H1 (cell line): Measurements from ENCODE around the gene LYZ. TPM values are rescaled to one million over a fixed set of nuclear protein-coding genes. Genes with fewer than 3 reads are reported as not detected.

Source experiments
- CTCF ChIA-PET: fragments of 300-600 bp; sonication (Branson Sonifier 250); formaldehyde crosslinking; loops from one replicate; lab custom pipeline; 2021; ENCODE audit not compliant: partially characterized antibody; lab: Charles Lee
- POLR2A ChIA-PET: fragments of 300-600 bp; sonication (Branson Sonifier 250); formaldehyde crosslinking; loops from one replicate; lab custom pipeline; 2021; ENCODE audit warnings: inconsistent platforms; ENCODE audit not compliant: partially characterized antibody; lab: Charles Lee
- DNase-seq, 2 experiments: peaks; one replicate each; pipeline versions ENCODE4 v3.0.0 to v3.0.0-alpha.2; 2010 to 2022; ENCODE audit warnings: low spot score in 2 of 2, low read depth in 1 of 2, mixed read lengths in 1 of 2
- FAIRE-seq: peaks from 2 replicates; lab custom pipeline; 2011; peaks lifted over from hg19 to GRCh38; lab: Jason Lieb, UNC
- H2AFZ ChIP-seq: 2 replicates; pipeline ENCODE4 v1.8.1; 2012; ENCODE audit warnings: low read length, inconsistent platforms
- H2AK5ac ChIP-seq: 2 replicates; pipeline ENCODE4 v1.6.1; 2013; ENCODE audit warnings: low read depth, low read length
- H2BK120ac ChIP-seq: replicated peaks from 2 replicates; pipeline ENCODE3; 2013; ENCODE audit warnings: low read depth, low read length, inconsistent platforms
- H2BK12ac ChIP-seq: 2 replicates; pipeline ENCODE4 v1.6.1; 2013; ENCODE audit warnings: low read depth, low read length
- H2BK15ac ChIP-seq: 2 replicates; pipeline ENCODE4 v1.6.1; 2013; ENCODE audit warnings: low read length
- H2BK20ac ChIP-seq: 2 replicates; pipeline ENCODE4 v1.6.1; 2013; ENCODE audit warnings: low read length
- H2BK5ac ChIP-seq: 2 replicates; pipeline ENCODE4 v1.6.1; 2013; ENCODE audit warnings: low read depth, low read length
- H3K14ac ChIP-seq: 2 replicates; pipeline ENCODE4 v1.6.1; 2013; ENCODE audit warnings: inconsistent platforms; ENCODE audit not compliant: insufficient read length
- H3K18ac ChIP-seq: 2 replicates; pipeline ENCODE4 v1.6.1; 2013; ENCODE audit warnings: low read length; ENCODE audit errors: extremely low read depth
- H3K23ac ChIP-seq: 2 replicates; pipeline ENCODE4 v1.6.1; 2013; ENCODE audit warnings: inconsistent platforms; ENCODE audit not compliant: insufficient read length
- H3K23me2 ChIP-seq: 2 replicates; pipeline ENCODE4 v1.6.1; 2013; ENCODE audit warnings: low read depth, low read length
- H3K27ac ChIP-seq: 2 replicates; pipeline ENCODE4 v1.6.1; 2011; ENCODE audit warnings: low read depth, low read length, inconsistent platforms
- H3K27me3 ChIP-seq, 4 experiments: replicated peaks in 1 of 4; 1 replicate in 1 of 4; 2 replicates in 3 of 4; pipeline versions ENCODE4 v1.6.1 to v1.8.1; 2011 to 2013; ENCODE audit warnings: low read length in 3 of 4, mild to moderate bottlenecking in 3 of 4, inconsistent platforms in 2 of 4, mixed read lengths in 2 of 4, moderate library complexity in 1 of 4; ENCODE audit not compliant: control insufficient read depth in 3 of 4, insufficient read depth in 3 of 4; ENCODE audit errors: extremely low read depth in 1 of 4
- H3K36me3 ChIP-seq, 4 experiments: 2 replicates each; pipeline versions ENCODE4 v1.6.1 to v1.8.1; 2011 to 2013; ENCODE audit warnings: mild to moderate bottlenecking in 4 of 4, low read length in 3 of 4, moderate library complexity in 2 of 4, control low read depth in 1 of 4, inconsistent platforms in 1 of 4; ENCODE audit not compliant: insufficient read depth in 4 of 4, control insufficient read depth in 2 of 4
- H3K4ac ChIP-seq: replicated peaks from 2 replicates; pipeline ENCODE3; 2013; ENCODE audit warnings: low read length, low read depth, mixed read lengths, inconsistent platforms; ENCODE audit not compliant: insufficient read length
- H3K4me1 ChIP-seq, 4 experiments: replicated peaks in 1 of 4; 1 replicate in 1 of 4; 2 replicates in 3 of 4; pipeline versions ENCODE4 v1.6.1 to v1.8.1; 2011 to 2013; ENCODE audit warnings: low read length in 3 of 4, inconsistent platforms in 2 of 4, mixed read lengths in 1 of 4; ENCODE audit not compliant: insufficient read depth in 4 of 4, control insufficient read depth in 3 of 4
- H3K4me2 ChIP-seq, 2 experiments: 2 replicates each; pipeline versions ENCODE4 v1.6.1 to v1.8.1; 2011 to 2013; ENCODE audit warnings: low read depth in 2 of 2, low read length in 2 of 2, control low read depth in 1 of 2, inconsistent platforms in 1 of 2, mild to moderate bottlenecking in 1 of 2; ENCODE audit not compliant: insufficient read depth in 1 of 2
- H3K4me3 ChIP-seq, 4 experiments: fragments of 200-600, 300-600 bp in 1 of 4; sonication (generic), shearing (Covaris generic), sonication (Bioruptor Twin) in 1 of 4; 2 replicates each; pipeline versions ENCODE4 v1.5.1 to v1.8.1; 2011 to 2016; ENCODE audit warnings: low read length in 4 of 4, low read depth in 3 of 4, control low read depth in 2 of 4, inconsistent platforms in 2 of 4, mild to moderate bottlenecking in 2 of 4, mixed read lengths in 1 of 4, moderate library complexity in 1 of 4; ENCODE audit not compliant: insufficient read depth in 2 of 4; ENCODE audit errors: extremely low read depth in 1 of 4
- H3K56ac ChIP-seq: replicated peaks from 2 replicates; pipeline ENCODE3; 2013; ENCODE audit warnings: low read depth, mild to moderate bottlenecking, mixed read lengths, low read length, inconsistent platforms; ENCODE audit not compliant: insufficient read length
- H3K79me1 ChIP-seq: 2 replicates; pipeline ENCODE4 v1.6.1; 2013; ENCODE audit warnings: low read depth, low read length, control low read depth
- H3K79me2 ChIP-seq, 2 experiments: 2 replicates each; pipeline versions ENCODE4 v1.6.1 to v1.8.1; 2012 to 2013; ENCODE audit warnings: low read length in 2 of 2, mild to moderate bottlenecking in 2 of 2, inconsistent platforms in 1 of 2; ENCODE audit not compliant: insufficient read depth in 2 of 2, control insufficient read depth in 1 of 2
- H3K9ac ChIP-seq, 4 experiments: replicated peaks in 1 of 4; 1 replicate in 1 of 4; 2 replicates in 3 of 4; pipeline versions ENCODE4 v1.6.1 to v1.8.1; 2011 to 2013; ENCODE audit warnings: low read depth in 3 of 4, low read length in 3 of 4, control low read depth in 2 of 4, mild to moderate bottlenecking in 2 of 4, moderate library complexity in 2 of 4, inconsistent platforms in 1 of 4; ENCODE audit errors: extremely low read depth in 1 of 4
- H3K9me3 ChIP-seq, 2 experiments: 2 replicates each; pipeline versions ENCODE4 v1.6.1 to v1.8.1; 2012 to 2013; ENCODE audit warnings: mild to moderate bottlenecking in 2 of 2, moderate library complexity in 2 of 2, control low read depth in 1 of 2, inconsistent platforms in 1 of 2, low read depth in 1 of 2, low read length in 1 of 2, mixed read lengths in 1 of 2; ENCODE audit not compliant: insufficient read depth in 2 of 2
- H4K20me1 ChIP-seq, 2 experiments: replicated peaks in 1 of 2; 2 replicates each; pipeline versions ENCODE3 to v1.8.1; 2011 to 2013; ENCODE audit warnings: inconsistent platforms in 2 of 2, low read length in 2 of 2, mild to moderate bottlenecking in 1 of 2; ENCODE audit not compliant: insufficient read depth in 2 of 2, control insufficient read depth in 1 of 2
- H4K5ac ChIP-seq: 2 replicates; pipeline ENCODE4 v1.6.1; 2013; ENCODE audit warnings: low read length, low read depth, mixed read lengths, inconsistent platforms; ENCODE audit not compliant: insufficient read length
- H4K8ac ChIP-seq: 2 replicates; pipeline ENCODE4 v1.8.0; 2013; ENCODE audit warnings: mild to moderate bottlenecking, moderate library complexity, low read length, inconsistent platforms; ENCODE audit not compliant: insufficient read depth; ENCODE audit errors: extremely low read depth
- H4K91ac ChIP-seq: replicated peaks from 2 replicates; pipeline ENCODE3; 2013; ENCODE audit warnings: low read length, mixed read lengths, inconsistent platforms; ENCODE audit not compliant: insufficient read length
- ATF3 ChIP-seq: IDR thresholded peaks from 2 replicates; pipeline ENCODE4 v1.6.1; 2011; ENCODE audit warnings: low read depth, mild to moderate bottlenecking, low read length; ENCODE audit not compliant: insufficient read depth
- CEBPB ChIP-seq: IDR thresholded peaks from 2 replicates; pipeline ENCODE4 v1.6.1; 2012; ENCODE audit warnings: low read depth, low read length
- CTBP2 ChIP-seq: IDR thresholded peaks from 2 replicates; pipeline ENCODE4 v1.7.0; 2011; ENCODE audit warnings: borderline replicate concordance, mild to moderate bottlenecking, moderate library complexity, mixed read lengths, low read length; ENCODE audit not compliant: insufficient read depth, insufficient read length
- HDAC6 ChIP-seq: IDR thresholded peaks from one replicate; pipeline ENCODE4 v1.7.1; 2012; ENCODE audit warnings: low read depth, mild to moderate bottlenecking, inconsistent platforms, low read length, moderate library complexity
- JUN ChIP-seq: IDR thresholded peaks from 2 replicates; pipeline ENCODE4 v1.6.1; 2011; ENCODE audit warnings: low read depth, mild to moderate bottlenecking, improper control_type of control experiment, low read length
- NANOG ChIP-seq: IDR thresholded peaks from 2 replicates; pipeline ENCODE4 v1.6.1; 2011; ENCODE audit warnings: low read length, low read depth, mild to moderate bottlenecking, inconsistent platforms; ENCODE audit not compliant: insufficient read depth, poor library complexity, severe bottlenecking
- RAD21 ChIP-seq, 2 experiments: IDR thresholded peaks in 1 of 2; conservative IDR thresholded peaks in 1 of 2; 2 replicates each; pipeline ENCODE4 v1.6.1; 2011; ENCODE audit warnings: low read depth in 2 of 2, low read length in 2 of 2, improper control_type of control experiment in 1 of 2, inconsistent platforms in 1 of 2, mild to moderate bottlenecking in 1 of 2, moderate library complexity in 1 of 2
- SAP30 ChIP-seq: fragments of 300-600 bp; sonication (generic); IDR thresholded peaks from 2 replicates; pipeline ENCODE4 v1.7.1; 2012; ENCODE audit warnings: low read length, moderate library complexity, mild to moderate bottlenecking, inconsistent platforms; ENCODE audit not compliant: insufficient read depth, insufficient replicate concordance
- SIRT6 ChIP-seq: IDR thresholded peaks from one replicate; pipeline ENCODE4 v1.7.1; 2012; ENCODE audit warnings: low read length, inconsistent platforms
- SP2 ChIP-seq: IDR thresholded peaks from 2 replicates; pipeline ENCODE4 v1.6.1; 2012; ENCODE audit warnings: mild to moderate bottlenecking, low read length, inconsistent platforms
- TBP ChIP-seq: IDR thresholded peaks from 2 replicates; pipeline ENCODE4 v1.6.1; 2011; ENCODE audit warnings: low read depth, low read length, improper control_type of control experiment
- TEAD4 ChIP-seq: IDR thresholded peaks from 2 replicates; pipeline ENCODE4 v1.6.1; 2012; ENCODE audit warnings: low read depth, low read length, inconsistent platforms, mixed read lengths
- ZNF274 ChIP-seq: IDR thresholded peaks from 2 replicates; pipeline ENCODE4 v1.7.0; 2012; ENCODE audit warnings: low read length, borderline replicate concordance; ENCODE audit errors: extremely low read depth
- WGBS, 2 experiments: shearing (Covaris generic) in 1 of 2; methylation state at CpG; one replicate each; pipeline versions ENCODE4 v1.1.6 to v1.1.7; 2013 to 2015; ENCODE audit warnings: low lambda C conversion rate in 2 of 2, mixed read lengths in 2 of 2, inconsistent platforms in 1 of 2, low coverage in 1 of 2, missing lambda C conversion rate in 1 of 2; ENCODE audit not compliant: insufficient replicate concordance in 2 of 2, insufficient coverage in 1 of 2, insufficient read length in 1 of 2; ENCODE audit errors: extremely low coverage in 1 of 2, missing lambda C conversion rate in 1 of 2; 5-methylcytosine and 5-hydroxymethylcytosine counted together
- polyA plus RNA-seq, 7 experiments: library from polyadenylated mRNA; depleted of rRNA in 3 of 7; stranded (reverse) in 5 of 7; unstranded in 2 of 7; fragments of >200 nt in 5 of 7; fragments of 200-250 nt in 2 of 7; gene quantifications; 1 replicate in 5 of 7; 2 replicates in 1 of 7; 4 replicates in 1 of 7; pipeline versions ENCODE4 v1.2.1 to v1.2.3, GENCODE V29; 2011 to 2013; ENCODE audit warnings: missing spikeins in 2 of 7, mixed read lengths in 2 of 7
- total RNA-seq: library from RNA; stranded (reverse); fragmentation: NEBNext Ultra II Directional; extraction: Animal tissue kit (Norgen Biotek cat#: 25700); gene quantifications from 2 replicates; pipeline ENCODE4 v1.2.1, GENCODE V29; 2021

Gene LYZ
- total and polyA plus RNA-seq, 2 of the 8 experiments (the other 6 are each of a cell fraction or from before 2014, with no cell fraction given): not detected

- Histone ChIP-seq H3K23ac (no peak overlapping the region), H3K9ac (no peak overlapping the region), H2BK120ac (no peak overlapping the region), H2BK15ac (no peak overlapping the region), H2BK20ac (no peak overlapping the region), H2BK5ac (no peak overlapping the region), H3K79me2 (peaks cover 0 to 4% of the 10 kb centered on the region in 2 experiments; a peak in 1 of 4 replicates), H3K23me2 (no peaks in the 10 kb centered on the region), H3K27me3 (no peaks in the 10 kb centered on the region), H3K56ac (no peak overlapping the region), H3K4ac (no peak overlapping the region), H3K14ac (no peak overlapping the region), H4K8ac (no peak overlapping the region), H3K27ac (no peak overlapping the region), H2AK5ac (no peak overlapping the region), H4K5ac (no peak overlapping the region), H4K20me1 (no peaks in the 10 kb centered on the region), H3K36me3 (peaks cover 0 to 14% (median 5%) of the 10 kb centered on the region in 4 experiments; a peak in 4 of 8 replicates), H3K4me1 (no peaks in the 10 kb centered on the region), H2BK12ac (no peak overlapping the region), H3K18ac (no peak overlapping the region), H2AFZ (no peak overlapping the region), H3K9me3 (no peaks in the 10 kb centered on the region), H3K79me1 (peaks cover 2% of the 10 kb centered on the region; the same call in 1 of the 2 replicates), H3K4me3 (no peak overlapping the region), H3K4me2 (no peak overlapping the region), H4K91ac (no peak overlapping the region)
- FAIRE-seq (no peak), DNase-seq (no peak)
- 95% methylated on average over 1 of the region's 1 CpG; no CpG with 5 or more reads in 1 of the 2 experiments for WGBS, 2 experiments
- ChIA-PET POLR2A (interaction anchor here (0.5 to 0.7 kb wide), 2 partner anchors 203 to 211 kb away, joined by 3 to 4 read pairs; no protein-coding TSS in a partner anchor), CTCF (interaction anchor here (1.5 to 1.7 kb wide), 2 partner anchors 180 to 184 kb away, joined by 3 to 4 read pairs; no protein-coding TSS in a partner anchor)
- TF ChIP-seq NANOG: no peak
- TF ChIP-seq SAP30: no peak
- TF ChIP-seq SIRT6: no peak
- no peak for TF ChIP-seq HDAC6
- TF ChIP-seq TBP: no peak
- no peak for TF ChIP-seq RAD21 (IDR thresholded peaks at IDR 0.05 in 1 of 2, conservative IDR thresholded peaks at IDR 0.05 in 1 of 2; ENCODE audit: low read depth in 2 of 2, low read length in 2 of 2)
- no peak for TF ChIP-seq ZNF274
- no peak for TF ChIP-seq SP2
- TF ChIP-seq ATF3: no peak
- TF ChIP-seq CTBP2: no peak
- TF ChIP-seq CEBPB: no peak
- no peak for TF ChIP-seq JUN
- no peak for TF ChIP-seq TEAD4
Measured at GRCh38 chr12:69383074-69383473, 34.9 kb downstream of the LYZ start.
